Measurements from ENCODE around the gene BAMBI.

DNA sequence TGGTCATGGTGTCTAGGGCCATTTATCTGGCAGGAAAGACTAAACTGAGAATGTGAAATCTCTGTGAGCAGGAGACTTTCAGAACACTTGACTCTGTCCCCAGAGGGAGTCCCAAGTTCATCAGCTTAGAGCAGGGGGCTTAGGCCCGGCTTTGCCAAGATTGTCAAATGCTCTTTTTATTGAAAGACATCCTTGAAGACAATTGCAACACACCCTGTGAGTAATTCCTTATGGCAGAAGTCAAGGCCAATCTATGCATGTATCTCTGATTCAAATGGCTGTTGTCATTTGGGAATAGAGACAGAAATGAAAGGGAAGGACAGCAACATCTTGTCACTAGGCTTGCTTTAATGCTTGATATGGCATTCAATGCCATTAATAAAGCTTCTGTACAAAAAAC is 33.7 kb downstream of the BAMBI start:
- TF ChIP-seq, protein P1, sequence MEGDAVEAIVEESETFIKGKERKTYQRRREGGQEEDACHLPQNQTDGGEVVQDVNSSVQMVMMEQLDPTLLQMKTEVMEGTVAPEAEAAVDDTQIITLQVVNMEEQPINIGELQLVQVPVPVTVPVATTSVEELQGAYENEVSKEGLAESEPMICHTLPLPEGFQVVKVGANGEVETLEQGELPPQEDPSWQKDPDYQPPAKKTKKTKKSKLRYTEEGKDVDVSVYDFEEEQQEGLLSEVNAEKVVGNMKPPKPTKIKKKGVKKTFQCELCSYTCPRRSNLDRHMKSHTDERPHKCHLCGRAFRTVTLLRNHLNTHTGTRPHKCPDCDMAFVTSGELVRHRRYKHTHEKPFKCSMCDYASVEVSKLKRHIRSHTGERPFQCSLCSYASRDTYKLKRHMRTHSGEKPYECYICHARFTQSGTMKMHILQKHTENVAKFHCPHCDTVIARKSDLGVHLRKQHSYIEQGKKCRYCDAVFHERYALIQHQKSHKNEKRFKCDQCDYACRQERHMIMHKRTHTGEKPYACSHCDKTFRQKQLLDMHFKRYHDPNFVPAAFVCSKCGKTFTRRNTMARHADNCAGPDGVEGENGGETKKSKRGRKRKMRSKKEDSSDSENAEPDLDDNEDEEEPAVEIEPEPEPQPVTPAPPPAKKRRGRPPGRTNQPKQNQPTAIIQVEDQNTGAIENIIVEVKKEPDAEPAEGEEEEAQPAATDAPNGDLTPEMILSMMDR (IDR thresholded peaks at IDR 0.05), result no peak
- no peak for TF ChIP-seq EP300 (IDR thresholded peaks at IDR 0.05)

Measured in ovary (tissue), 3 donors.